Measurements from ENCODE around the gene DNMT3B.

DNMT3B gene

DNA sequence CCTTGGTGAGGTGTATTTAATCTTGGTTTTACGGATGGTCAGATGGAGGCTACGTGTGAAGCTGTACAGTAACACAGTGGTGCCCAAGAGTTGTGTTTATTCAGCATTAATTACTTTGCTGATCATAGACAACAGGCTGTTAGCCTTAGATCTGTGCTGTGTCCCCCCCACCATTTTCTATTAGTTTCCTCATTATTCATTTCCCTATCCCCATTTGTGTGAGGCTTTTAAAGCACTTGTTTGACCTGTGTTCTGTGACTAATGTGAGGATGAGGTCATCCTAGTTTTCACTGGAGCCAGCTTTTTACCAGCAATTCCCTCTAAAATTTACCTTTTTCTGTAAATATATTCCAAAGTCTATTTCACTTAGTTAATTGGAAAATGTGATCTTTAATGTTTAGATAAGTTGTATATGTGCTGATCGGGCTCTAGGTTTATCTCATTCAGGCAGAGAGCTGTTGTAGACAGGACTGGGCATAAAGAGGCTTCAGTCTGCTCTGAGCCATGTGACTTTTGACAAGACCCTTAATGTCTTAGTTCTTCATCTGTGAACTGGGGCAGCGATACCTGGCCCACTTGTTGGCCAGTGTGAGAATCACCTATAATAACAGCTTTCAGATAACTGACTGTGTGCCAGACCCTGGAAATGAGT, 66.0 kb downstream of the DNMT3B start:
- no peak for DNase-seq

DNA sequence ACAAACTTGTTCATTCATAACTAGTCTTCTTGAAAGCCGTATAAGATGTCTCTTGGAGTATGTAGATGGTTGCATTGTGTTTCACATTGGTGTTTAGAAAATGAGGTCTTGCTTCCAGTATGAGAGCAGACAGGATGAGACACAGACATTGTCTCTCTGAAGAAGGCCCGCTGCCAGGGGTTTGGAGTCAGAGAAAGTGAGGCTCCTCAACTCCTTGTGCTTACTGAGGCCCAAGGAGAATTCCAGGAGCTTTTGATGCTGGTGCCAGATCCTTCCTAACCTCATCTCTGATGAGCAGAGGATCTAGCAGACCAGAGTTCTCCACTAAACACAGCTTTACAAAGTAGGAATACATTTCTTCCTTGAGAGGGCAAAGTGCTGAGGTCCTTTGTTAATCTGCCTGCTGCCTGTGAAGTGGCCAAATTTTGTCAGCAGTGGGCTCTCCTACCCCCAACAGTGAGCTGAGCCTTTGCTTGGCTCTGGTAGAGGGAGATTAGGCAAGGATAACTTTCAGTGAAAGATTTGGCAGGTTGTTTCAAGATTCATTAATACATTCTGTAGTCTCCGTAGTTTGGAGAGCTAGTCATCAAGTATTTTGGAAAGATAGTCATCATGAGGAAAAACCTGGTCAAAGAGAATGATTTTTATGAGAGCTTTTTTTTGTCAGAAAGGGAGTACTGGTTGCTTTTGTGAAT, 67.3 kb downstream of the DNMT3B start:
- no peak for DNase-seq

DNA sequence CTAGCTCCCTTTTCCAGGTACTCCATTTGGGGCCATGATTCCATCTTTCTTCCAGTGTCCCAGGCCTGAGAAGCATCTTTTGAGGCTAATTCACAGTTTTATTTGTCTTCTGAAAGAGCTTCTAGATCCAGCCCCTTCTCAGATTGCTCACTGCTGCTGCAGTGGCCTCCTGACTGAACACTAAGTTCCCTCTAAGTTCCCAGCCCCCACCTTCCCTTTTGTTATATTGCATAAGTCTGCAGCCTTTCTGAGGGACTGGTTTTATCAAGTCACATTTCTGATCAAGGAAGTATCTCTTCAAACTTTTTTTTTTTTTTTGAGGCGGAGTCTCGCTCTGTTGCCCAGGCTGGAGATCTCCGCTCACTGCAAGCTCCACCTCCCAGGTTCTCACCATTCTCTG, 68.3 kb downstream of the DNMT3B start:
- no peak for DNase-seq

GRCh38 chr20:32831982-32832381, 69.8 kb downstream of the DNMT3B start:
- DNase-seq, result no peak

DNA sequence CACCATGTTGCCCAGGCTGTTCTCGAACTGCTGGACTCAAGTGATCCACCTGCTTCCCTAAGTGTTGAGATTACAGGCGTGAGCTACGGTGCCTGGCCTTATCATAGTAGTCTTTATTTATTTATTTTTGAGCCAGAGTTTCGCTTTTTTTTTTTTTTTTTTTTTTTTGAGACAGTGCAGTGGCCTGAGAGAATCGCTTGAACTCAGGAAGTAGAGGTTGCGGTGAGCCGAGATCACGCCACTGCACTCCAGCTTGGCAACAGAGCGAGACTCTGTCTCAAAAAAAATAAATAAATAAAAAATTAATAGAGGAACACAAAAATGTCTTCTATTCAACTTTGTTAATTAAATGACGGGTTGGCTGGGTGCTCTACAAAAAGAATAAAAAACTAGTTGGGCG, 70.5 kb downstream of the DNMT3B start:
- no peak for DNase-seq

- DNase-seq, result no peak
Observed at GRCh38 chr20:32834972-32835371, 72.8 kb downstream of the DNMT3B start.

- no peak for DNase-seq
Observed at GRCh38 chr20:32837157-32837556, 75.0 kb downstream of the DNMT3B start.

GRCh38 chr20:32839227-32839981, 77.2 kb downstream of the DNMT3B start:
- no peak for DNase-seq

DNA sequence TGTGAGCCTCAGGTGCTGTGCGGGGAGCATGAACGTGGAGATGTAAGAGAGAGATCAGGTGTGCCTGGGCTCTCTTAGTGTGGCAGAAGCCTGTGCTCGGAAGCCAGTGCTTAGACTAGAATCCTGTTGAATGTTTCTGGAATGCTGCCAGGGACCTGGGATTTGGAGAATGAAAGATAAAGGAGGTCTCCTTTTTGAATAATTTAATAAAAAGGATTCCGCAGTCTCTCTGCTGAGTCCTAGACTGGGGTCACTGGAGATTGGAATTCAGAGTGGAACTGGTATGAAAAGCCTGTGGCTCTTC, 77.7 kb downstream of the DNMT3B start:
- DNase-seq, result no peak

DNA sequence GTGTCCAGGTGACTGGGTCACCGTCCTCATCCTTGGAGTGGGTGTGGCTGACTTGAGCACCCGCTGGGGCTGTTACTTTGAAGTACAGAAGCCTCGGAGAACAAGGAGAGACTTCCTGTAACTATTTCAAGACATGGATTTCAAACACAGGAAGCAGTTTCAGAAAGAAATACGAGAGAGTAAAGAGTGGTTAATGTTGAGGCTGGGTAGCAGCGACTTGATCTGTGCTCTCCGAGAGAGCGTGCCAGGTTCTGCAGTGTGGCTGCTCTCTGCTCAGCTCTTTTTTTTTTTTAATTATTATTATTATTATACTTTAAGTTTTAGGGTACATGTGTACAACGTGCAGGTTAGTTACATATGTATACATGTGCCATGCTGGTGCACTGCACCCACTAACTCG, 79.0 kb downstream of the DNMT3B start:
- DNase-seq, result no peak

DNA sequence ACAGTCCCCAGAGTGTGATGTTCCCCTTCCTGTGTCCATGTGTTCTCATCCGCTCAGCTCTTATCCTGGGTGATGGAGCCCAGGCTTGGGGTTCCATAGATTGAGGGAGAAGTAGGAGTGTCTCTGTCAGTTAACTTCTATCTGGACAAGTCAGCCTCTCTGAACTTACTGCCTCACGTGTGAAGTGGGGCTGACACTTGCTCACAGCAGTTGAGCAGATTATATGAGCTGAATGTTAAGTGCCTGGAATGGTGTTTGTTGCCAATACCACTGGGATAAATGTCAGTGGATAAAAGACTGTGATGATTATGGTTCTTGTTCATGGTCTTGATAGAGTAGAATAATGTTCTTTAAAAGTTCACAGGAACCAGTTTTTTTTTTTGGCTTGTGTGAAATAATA, 79.4 kb downstream of the DNMT3B start:
- DNase-seq, result no peak

GRCh38 chr20:32842688-32843524, 80.7 kb downstream of the DNMT3B start:
- DNase-seq, result no peak

DNA sequence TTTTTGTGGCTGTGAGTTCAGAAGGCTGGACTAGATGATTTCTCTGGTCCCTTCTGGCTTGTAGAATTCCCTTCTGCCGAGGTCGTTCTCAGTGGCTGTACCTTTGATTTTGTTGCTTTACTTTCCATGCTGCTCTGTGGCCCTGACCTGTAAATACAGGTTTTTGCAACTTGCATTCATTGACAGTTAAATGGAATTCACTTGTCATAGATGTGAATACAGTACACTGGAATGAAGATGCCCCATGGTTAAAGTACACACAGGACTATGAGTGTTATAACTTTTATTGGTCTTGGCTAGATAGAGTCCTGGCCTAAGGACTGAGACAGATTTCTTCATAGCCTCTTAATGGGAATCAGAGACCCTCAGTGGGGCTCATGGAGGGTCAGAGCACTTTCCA, 83.6 kb downstream of the DNMT3B start:
- no peak for DNase-seq

- no peak for DNase-seq
Observed at GRCh38 chr20:32846852-32847251, 84.7 kb downstream of the DNMT3B start.

GRCh38 chr20:32847964-32848363, 85.8 kb downstream of the DNMT3B start:
- no peak for DNase-seq

GRCh38 chr20:32848846-32849245, 86.7 kb downstream of the DNMT3B start:
- no peak for DNase-seq

DNA sequence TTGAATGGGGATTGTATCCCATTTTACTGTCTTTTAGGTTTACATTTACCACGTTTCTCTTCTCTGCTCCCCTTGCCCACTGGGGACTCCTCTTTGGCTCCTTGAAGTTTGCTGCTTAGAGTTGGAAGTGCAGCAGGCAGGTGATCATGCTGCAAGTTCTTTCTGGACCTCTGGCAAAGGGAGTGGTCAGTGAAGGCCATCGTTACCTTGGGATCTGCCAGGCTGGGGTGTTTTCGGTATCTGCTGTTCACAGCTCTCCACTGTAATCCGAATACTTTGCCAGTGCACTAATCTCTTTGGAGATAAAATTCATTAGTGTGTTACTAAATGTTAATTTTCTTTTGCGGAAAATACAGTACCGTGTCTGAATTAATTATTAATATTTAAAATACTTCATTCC, 87.4 kb downstream of the DNMT3B start:
- DNase-seq, result no peak

DNA sequence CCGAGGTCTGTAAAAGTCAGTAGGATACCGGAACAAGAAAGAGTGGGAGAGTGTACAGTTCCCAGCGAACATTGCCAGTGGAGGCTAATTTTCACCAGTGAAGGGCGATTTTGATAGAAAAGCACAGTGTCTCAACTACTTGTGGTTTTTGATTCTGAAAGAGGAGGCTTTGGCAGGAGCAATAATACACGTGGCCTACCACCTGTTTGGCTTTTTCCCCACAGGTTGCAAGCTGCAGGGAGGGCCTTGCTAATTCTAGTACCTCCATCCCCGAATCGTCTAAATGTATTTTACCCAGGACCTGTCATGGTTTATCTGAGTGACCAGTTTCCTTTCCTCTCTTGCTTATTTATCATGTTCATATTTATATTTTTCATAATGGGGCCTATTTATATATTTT, 93.2 kb downstream of the DNMT3B start:
- DNase-seq, result no peak

- DNase-seq, result no peak
Observed at GRCh38 chr20:32858189-32858588, 96.0 kb downstream of the DNMT3B start.
